Measurements from ENCODE around the gene ZNF415. TPM values are rescaled to one million over a fixed set of nuclear protein-coding genes. Genes with fewer than 3 reads are reported as not detected.
A peak's percentile ranks its signal among the peaks of the same experiment; 100 is the strongest.
"Not testable (repeated sequence)": the region's sequence is repeated elsewhere in the genome, so short reads cannot be mapped to it uniquely, and the experiment has no call there.

Gene ZNF415
- 2.9 and 5.0 TPM in 2 replicates for total RNA-seq (2014; rRNA removed; shearing (Covaris generic))

GRCh38 chr19:53132141-53132991 is at the start of gene ZNF415:
ZNF415 (minus strand) TSS chr19:53132910; CDS start chr19:53122676, 10,234 bp downstream.
- DNase-seq (ENCODE audit: low read depth) = peak; percentile 78

DNA sequence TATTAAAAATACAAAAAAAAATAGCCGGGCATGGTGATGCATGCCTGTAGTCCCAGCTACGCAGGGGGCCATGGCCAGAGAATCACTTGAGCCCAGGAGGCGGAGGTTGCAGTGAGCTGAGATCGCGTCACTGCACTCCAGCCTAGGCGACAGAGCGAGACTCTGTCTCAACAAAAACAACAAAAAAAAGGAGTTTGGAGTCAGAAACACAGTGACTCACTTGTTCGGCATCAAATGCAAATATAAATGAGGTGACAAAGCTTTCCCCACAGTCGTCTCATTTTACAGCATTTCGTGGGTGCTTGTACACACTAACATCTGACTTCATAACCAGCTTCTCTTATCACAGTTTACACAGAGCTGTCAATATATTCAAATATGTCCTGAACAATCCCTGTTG is 49.5 kb upstream of the ZNF415 start:
- no peak for DNase-seq (ENCODE audit: low read depth)

DNA sequence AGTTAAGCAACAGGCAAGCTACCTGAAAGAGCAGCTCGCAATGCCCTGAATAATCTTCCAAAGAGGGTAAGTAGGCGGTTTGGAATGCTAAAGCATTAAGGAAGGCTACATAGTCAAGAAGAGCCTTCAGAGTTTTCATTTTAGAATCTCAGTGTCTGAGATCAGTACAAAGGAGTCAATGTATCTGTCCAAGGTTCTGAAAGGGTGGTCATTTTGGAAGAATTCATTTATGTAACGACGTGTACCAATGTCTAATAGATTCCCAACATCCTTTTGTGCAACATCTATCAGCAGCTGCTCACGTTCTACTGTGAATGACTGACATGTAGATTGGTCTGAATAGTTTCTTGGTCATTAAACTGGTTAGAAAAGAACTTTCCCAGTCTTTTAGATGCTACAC is 45.3 kb upstream of the ZNF415 start:
- DNase-seq (ENCODE audit: low read depth) = no peak

GRCh38 chr19:53172889-53173288 is 40.2 kb upstream of the ZNF415 start:
- peak; percentile 39 for DNase-seq (ENCODE audit: low read depth)

GRCh38 chr19:53165691-53166091 is 33.0 kb upstream of the ZNF415 start:
- DNase-seq (ENCODE audit: low read depth) = no peak

GRCh38 chr19:53161123-53161522 is 28.4 kb upstream of the ZNF415 start:
- DNase-seq (ENCODE audit: low read depth) = no peak

DNA sequence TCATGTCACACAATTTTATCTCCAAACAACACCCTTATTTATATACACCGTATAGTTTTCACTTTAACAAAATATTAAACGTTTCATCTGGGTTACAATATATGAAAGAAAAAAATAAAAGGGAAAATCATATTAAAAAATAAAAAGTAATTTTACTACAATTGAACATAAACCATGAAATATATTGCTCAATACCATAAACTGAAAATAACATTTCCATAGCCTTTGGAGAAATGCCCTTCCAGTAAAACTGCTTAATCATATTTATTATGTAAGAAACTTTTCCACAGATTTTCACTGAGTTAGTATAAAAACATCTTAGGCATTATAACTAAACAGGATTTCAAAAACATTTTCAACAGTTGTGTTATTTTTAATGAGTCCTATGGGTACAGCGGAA is 27.6 kb upstream of the ZNF415 start:
- DNase-seq (ENCODE audit: low read depth) = no peak

GRCh38 chr19:53158119-53158656 is 25.5 kb upstream of the ZNF415 start:
- DNase-seq (ENCODE audit: low read depth) = peak; percentile 51

- DNase-seq (ENCODE audit: low read depth) = peak; percentile 10
Observed at GRCh38 chr19:53157626-53158025, 24.9 kb upstream of the ZNF415 start.

- no peak for DNase-seq (ENCODE audit: low read depth)
Observed at GRCh38 chr19:53156850-53157249, 24.1 kb upstream of the ZNF415 start.

- DNase-seq (ENCODE audit: low read depth) = no peak
Observed at GRCh38 chr19:53147645-53148044, 14.9 kb upstream of the ZNF415 start.

DNA sequence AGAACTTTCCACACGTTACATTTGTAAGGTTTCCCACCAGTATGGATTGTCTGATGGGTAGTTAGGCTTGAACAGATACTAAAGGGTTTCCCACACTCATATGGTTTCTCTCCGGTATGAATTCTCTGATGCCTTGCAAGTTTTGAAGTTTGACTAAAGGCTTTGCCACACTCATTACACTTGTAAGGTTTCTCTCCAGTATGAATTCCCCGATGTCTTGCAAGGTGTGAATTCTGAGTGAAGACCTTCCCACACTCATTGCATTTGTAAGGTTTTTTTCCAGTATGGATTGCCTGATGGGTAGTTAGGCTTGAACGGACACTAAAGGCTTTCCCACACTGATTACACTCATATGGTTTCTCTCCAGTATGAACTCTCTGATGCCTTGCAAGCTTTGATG is 7.6 kb upstream of the ZNF415 start:
- DNase-seq (ENCODE audit: low read depth) = no peak

DNA sequence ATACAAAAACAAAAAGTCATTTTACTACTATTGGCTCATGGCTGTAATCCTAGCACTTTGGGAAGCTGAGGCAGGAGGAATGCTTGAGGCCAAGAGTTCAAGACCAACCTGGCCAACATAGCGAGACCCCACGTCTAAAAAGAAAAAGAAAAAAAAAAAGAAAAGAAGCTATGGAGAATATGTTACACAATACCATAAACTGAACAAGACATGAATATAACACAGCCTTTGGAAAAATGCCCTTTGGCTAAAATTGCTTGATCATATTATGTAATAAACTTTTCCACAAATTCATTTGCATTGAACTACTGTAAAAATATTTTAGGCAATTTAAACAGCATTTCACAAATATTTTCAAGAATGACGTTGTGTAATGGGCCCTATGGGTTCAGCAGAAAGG is 3.7 kb upstream of the ZNF415 start:
- DNase-seq (ENCODE audit: low read depth) = no peak

DNA sequence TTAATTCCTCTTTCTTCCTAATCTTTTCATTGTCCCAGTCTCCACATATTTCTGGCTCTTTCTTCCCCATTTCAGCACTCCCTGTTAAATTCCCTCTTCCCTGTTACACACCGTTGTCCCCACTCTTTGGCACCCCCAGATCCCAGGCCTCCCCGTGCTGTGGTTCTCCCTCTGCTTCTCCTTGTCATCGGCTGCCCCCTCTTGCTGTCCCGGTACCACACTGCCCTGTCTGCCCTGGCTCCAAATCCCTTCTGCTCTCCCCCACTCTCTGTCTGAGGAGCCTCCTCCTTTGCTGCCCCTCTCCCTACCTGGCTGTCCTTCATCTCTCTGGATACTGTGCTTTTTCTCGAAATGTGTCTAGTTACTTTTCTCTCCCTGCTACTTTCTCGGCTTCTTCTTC is 983 bp downstream of the ZNF415 start:
- DNase-seq (ENCODE audit: low read depth) = no peak

- DNase-seq (ENCODE audit: low read depth) = no peak
Observed at GRCh38 chr19:53131085-53131590, 1.6 kb downstream of the ZNF415 start.

DNA sequence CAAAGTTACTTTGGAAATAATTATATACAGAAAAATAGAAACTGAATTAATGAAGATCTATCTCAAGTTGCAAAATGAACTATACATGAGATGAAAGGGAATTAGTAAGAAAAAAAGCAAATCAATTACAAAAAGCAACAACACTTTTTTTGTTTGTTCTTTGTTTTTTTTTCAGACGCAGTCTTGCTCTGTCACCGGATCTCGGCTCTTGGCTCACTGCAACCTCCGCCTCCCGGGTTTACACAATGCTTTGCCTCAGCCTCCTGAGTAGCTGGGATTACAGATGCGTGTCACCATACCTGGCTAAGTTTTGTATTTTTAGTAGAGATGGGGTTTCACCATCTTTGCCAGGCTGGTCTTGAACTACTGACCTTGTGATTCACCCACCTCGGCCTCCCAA is 2.2 kb downstream of the ZNF415 start:
- no peak for DNase-seq (ENCODE audit: low read depth)

GRCh38 chr19:53126733-53127526 is 5.8 kb downstream of the ZNF415 start:
- DNase-seq (ENCODE audit: low read depth) = not testable (repeated sequence)

DNA sequence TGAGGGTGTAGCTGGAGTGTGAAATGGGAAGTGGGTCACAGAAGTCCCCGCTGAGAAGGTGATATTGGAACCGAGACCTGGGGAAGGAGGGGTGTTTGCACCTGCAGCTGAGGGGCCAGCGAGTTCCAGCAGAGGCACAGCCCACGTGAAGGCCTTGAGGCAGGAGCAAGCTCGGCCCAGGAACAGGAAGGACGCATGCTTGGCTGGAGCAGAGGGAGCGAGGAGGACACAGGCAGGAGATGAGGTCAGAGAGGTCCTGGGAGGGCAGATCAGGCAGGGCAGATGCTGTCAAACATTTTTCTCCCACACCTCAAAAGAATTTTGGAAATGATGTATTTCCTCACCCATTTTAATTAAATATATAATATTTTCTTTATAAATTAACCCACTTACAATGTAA is 9.3 kb downstream of the ZNF415 start:
- no peak for DNase-seq (ENCODE audit: low read depth)

DNA sequence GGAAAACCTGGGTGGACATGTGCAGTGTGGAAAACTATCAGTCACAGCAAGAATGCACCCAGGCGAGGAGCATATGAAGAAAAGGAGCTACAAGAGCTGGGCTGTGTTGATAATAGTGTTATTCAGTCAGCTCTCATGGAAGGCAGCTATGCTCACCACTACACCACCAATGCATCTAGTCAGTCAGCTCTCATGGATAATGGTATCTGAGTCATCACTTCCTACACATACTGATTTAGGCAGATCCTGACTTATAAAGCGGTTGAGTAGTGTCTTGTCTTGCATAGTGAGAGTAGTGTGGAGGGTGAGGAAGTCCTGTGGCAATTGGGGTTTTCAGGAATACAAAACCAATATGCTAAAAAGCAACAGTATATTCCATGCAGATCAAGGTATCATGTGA is 20.4 kb downstream of the ZNF415 start:
- DNase-seq (ENCODE audit: low read depth) = no peak

DNA sequence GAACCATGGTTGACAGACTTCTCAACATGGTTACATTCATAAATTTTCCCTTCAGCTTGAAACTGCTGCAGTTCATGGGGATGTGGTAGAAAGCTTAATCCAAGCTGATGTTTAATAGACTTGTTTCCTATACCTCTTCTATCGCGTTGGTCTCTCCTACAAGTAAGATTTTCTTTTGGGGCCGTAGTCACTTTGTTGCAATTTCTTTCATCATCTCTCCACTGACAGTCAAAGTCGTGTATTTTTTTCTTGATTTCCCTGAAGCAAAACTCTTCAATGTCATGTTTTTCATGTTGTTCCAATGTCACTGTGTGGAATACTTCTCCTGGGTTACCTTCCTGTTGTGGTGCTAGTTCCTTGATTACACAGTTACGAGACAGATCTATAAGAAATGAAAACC is 23.2 kb downstream of the ZNF415 start:
- no peak for DNase-seq (ENCODE audit: low read depth)

- DNase-seq (ENCODE audit: low read depth) = peak; percentile 98
Observed at GRCh38 chr19:53103234-53104203, 29.2 kb downstream of the ZNF415 start, which contains the start of gene ZNF160. ZNF160 (minus strand) TSS chr19:53103422; CDS start chr19:53086276, 17,146 bp downstream.
